Subcutaneous abdominal adipose tissue (tissue), 5 donors: ENCODE data around the gene SETX.
"Not testable (repeated sequence)": the region's sequence is repeated elsewhere in the genome, so short reads cannot be mapped to it uniquely, and the experiment has no call there.

Source experiments
- H3K27ac ChIP-seq: one replicate; pipeline ENCODE4 v1.7.0; 2013; ENCODE audit warnings: low read depth, mild to moderate bottlenecking, inconsistent platforms, low read length, moderate library complexity
- H3K27me3 ChIP-seq, 5 donors: one replicate each; pipeline ENCODE4 v1.7.0; 2013; ENCODE audit warnings: low read length in 5 of 5, inconsistent platforms in 1 of 5; ENCODE audit not compliant: control insufficient read depth in 5 of 5, insufficient read depth in 4 of 5
- H3K36me3 ChIP-seq, 5 donors: one replicate each; pipeline ENCODE4 v1.7.0; 2013; ENCODE audit warnings: low read length in 5 of 5; ENCODE audit not compliant: control insufficient read depth in 5 of 5, insufficient read depth in 5 of 5
- H3K4me1 ChIP-seq, 5 donors: one replicate each; pipeline ENCODE4 v1.7.0; 2013; ENCODE audit warnings: low read length in 5 of 5, mild to moderate bottlenecking in 3 of 5, moderate library complexity in 1 of 5; ENCODE audit not compliant: control insufficient read depth in 5 of 5, insufficient read depth in 5 of 5
- H3K4me3 ChIP-seq, 5 donors: one replicate each; pipeline ENCODE4 v1.7.0; 2013; ENCODE audit warnings: low read length in 5 of 5, low read depth in 1 of 5
- H3K9ac ChIP-seq, 5 donors: one replicate each; pipeline ENCODE4 v1.7.0; 2013; ENCODE audit warnings: low read length in 5 of 5, mild to moderate bottlenecking in 4 of 5, moderate library complexity in 3 of 5
- H3K9me3 ChIP-seq, 5 donors: one replicate each; pipeline ENCODE4 v1.7.0; 2013; ENCODE audit warnings: low read length in 5 of 5; ENCODE audit not compliant: control insufficient read depth in 5 of 5
- donor health status: healthy.
- donor health status: healthy.
- donor health status: healthy.
- donor health status: healthy.
- donor health status: healthy.

The SETX gene

DNA sequence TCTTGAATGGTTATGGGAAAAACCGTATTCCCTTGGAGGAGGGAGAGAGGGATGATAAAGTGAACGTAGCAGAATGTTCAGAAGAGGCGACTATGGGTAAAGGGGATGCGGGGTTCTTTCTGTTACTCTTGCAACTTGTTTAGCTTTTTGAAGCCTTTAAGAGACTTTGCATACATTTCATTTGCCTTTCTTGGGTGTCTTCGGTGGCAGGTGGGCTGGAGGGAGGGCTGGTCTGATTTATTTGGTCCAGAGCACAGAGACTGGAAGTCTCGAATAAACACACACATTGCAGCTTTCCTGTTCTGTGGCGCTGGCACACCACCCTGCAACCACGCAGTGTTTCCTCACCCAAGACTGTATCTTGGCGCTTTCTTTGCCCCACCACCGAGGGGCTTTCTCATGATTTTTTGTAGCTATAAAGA lies 28.7 kb upstream of the SETX start:
- Histone ChIP-seq H3K27me3 (no peaks in the 10 kb centered on the region), H3K4me3 (no peak overlapping the region), H3K9me3 (no peaks in the 10 kb centered on the region), H3K4me1 (peaks cover 0 to 5% (median 0%) of the 10 kb centered on the region in 5 donors), H3K36me3 (peaks cover 30 to 78% (median 58%) of the 10 kb centered on the region in 5 donors), H3K9ac (no peak overlapping the region), H3K27ac (no peak overlapping the region)

DNA sequence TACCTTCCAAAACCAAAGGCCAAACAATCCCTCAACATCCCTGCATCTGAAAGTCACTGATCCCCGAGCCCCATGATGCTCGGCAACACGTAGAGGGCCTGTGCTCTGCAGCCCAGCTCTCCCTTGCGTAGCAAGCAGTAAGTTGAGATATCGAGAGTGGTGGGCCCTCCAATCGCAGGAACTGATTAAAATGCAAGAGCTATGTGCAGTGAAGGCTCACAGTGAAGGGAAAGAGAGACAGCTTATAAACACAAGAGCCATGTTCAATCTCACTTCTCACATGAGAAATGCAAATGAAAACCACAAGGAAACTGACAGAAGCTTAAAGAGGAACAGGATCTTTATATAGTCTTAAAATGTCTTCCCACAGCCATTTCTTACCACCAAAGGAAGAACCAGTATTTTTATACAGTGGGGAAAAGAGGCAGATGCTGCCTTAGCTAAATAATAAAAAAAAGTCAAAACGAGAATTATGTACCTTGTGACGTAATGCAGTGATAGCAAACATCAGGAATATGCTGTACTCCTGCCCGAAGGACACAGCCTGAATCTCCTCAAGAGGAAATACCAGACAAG lies 27.3 kb upstream of the SETX start:
- no peaks in the 10 kb centered on the region for H3K9me3 ChIP-seq
- no peak overlapping the region for H3K9ac ChIP-seq
- H3K4me3 ChIP-seq = no peak overlapping the region
- H3K4me1 ChIP-seq = peaks cover 0 to 5% (median 0%) of the 10 kb centered on the region in 5 donors
- H3K27ac ChIP-seq = no peak overlapping the region
- H3K36me3 ChIP-seq = peaks cover 25 to 78% (median 62%) of the 10 kb centered on the region in 5 donors
- no peaks in the 10 kb centered on the region for H3K27me3 ChIP-seq

DNA sequence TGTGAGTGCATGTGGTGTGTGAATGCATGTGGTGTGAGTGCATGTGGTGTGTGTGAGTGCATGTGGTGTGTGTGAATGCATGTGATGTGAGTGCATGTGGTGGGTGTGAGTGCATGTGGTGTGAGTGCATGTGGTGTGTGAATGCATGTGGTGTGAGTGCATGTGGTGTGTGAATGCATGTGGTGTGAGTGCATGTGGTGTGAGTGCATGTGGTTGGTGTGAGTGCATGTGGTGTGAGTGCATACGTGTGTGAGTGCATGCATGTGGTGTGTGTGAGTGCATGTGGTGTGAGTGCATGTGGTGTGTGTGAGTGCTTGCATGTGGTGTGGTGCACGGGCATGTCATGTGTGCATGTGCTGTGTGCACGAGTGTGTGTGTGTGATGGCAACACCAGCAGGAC lies 23.6 kb upstream of the SETX start:
- H3K4me1 ChIP-seq, H3K9ac ChIP-seq, H3K27ac ChIP-seq, H3K4me3 ChIP-seq, H3K9me3 ChIP-seq, H3K27me3 ChIP-seq: not testable (repeated sequence)
- H3K36me3 ChIP-seq = peaks cover 15 to 61% (median 50%) of the 10 kb centered on the region in 5 donors

DNA sequence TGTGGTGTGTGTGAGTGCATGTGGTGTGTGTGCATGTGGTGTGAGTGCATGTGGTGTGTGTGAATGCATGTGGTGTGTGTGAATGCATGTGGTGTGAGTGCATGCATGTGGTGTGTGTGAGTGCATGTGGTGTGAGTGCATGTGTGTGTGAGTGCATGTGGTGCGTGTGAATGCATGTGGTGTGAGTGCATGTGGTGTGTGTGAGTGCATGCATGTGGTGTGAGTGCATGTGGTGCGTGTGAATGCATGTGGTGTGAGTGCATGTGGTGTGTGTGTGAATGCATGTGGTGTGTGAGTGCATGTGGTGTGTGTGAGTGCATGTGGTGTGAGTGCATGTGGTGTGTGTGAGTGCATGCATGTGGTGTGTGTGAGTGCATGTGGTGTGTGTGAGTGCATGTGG lies 23.0 kb upstream of the SETX start:
- H3K4me3 ChIP-seq, H3K9ac ChIP-seq, H3K27ac ChIP-seq, H3K9me3 ChIP-seq, H3K27me3 ChIP-seq: not testable (repeated sequence)
- Histone ChIP-seq H3K36me3 (peaks cover 15 to 56% (median 49%) of the 10 kb centered on the region in 5 donors), H3K4me1 (peaks cover 1 to 11% (median 6%) of the 10 kb centered on the region in 5 donors)

DNA sequence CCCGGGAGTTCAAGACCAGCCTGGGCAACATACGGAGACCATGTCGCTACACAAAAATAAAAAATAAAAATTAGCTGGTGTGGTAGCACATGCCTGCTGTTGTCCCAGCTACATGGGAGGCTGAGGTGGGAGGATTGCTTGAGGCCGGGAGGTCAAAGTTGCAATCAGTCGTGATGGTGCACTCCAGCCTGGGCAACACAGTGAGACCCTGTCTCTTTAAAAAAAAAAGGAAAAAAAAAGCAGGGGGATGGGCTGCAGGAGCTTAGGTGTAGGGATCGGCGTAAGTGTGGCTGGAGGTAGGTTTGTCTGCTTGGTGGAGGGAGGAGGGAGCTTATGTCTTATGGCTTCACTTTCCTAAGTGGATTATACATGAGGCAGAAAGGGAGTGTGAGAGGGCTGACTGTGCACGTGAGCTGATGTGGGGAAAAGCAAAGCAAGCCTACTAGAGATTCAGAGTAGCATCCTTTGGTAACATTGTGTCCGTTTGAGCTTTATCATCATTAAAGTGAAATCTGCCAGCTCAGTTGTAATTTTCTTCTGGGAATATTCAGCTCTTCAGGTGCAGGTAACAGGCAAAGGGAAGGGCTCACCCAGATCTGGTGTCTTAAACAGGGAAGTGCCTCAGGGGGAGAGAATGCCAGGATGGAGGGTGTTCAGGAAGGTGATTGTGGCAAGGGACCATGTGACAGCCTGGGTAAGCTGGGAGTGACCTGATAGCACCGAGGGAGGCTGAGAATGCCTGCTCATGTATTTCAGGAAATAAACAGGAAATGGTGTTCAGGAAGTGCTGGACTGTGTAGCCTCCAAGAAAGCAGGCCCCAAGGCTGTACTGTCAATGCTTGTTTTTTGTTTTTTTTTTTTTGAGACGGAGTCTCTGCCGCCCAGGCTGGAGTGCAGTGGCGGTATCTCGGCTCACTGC lies 17.6 kb upstream of the SETX start:
- Histone ChIP-seq H3K9me3 (no peaks in the 10 kb centered on the region), H3K4me3 (peak overlapping the region in 3 of 5 donors; percentile 2 to 47 (median 27)), H3K4me1 (peaks cover 2 to 26% (median 6%) of the 10 kb centered on the region in 5 donors), H3K27ac (peak overlapping the region; percentile 65), H3K27me3 (no peaks in the 10 kb centered on the region), H3K36me3 (peaks cover 4 to 25% (median 20%) of the 10 kb centered on the region in 5 donors), H3K9ac (peak overlapping the region in 2 of 5 donors; percentile 4 to 8)

DNA sequence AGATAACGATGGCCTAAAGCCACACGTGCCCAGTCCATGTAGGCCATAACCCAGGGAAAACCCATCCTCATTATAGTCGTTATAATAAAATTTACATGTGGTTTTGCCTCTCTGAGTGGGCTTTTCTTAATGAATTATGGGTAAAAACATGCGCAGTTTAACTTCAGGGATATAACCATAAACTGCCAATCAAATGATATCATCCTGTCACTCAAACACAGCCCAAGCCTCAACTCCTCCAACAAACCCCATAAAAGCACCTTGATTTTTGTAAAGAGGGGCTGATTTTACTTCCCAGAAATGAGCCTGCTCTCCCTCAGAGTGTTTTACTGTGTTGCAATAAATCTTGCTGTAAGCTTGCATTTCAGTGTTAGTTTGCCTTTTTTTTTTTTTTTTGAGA lies 15.8 kb upstream of the SETX start:
- Histone ChIP-seq H3K9me3 (no peaks in the 10 kb centered on the region), H3K4me1 (peaks cover 2 to 26% (median 6%) of the 10 kb centered on the region in 5 donors), H3K27ac (no peak overlapping the region), H3K27me3 (no peaks in the 10 kb centered on the region), H3K9ac (no peak overlapping the region), H3K4me3 (no peak overlapping the region), H3K36me3 (peaks cover 0 to 6% (median 2%) of the 10 kb centered on the region in 5 donors)

DNA sequence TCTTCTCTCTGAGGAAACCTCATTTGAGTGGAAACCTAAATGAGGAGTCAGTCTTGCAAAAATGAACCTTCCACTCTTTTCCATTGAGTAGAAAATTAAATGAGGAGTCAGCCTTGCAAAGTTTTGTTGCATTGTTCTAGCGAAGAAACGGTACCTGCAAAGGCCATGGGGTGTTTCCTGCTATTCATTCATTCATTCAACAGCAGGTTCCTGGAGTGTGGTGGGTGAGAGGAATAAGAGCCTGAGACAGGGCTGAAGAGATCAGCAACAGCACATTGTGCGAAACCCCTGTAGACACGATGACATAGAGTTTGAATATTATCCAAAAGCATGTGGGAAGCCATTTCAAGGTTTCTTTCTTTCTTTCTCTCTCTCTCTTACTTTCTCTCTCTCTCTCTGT lies 14.6 kb upstream of the SETX start:
- H3K9me3 ChIP-seq = no peaks in the 10 kb centered on the region
- no peaks in the 10 kb centered on the region for H3K36me3 ChIP-seq
- H3K4me3 ChIP-seq = no peak overlapping the region
- peaks cover 2 to 26% (median 6%) of the 10 kb centered on the region in 5 donors for H3K4me1 ChIP-seq
- no peaks in the 10 kb centered on the region for H3K27me3 ChIP-seq
- no peak overlapping the region for H3K9ac ChIP-seq
- H3K27ac ChIP-seq = no peak overlapping the region

DNA sequence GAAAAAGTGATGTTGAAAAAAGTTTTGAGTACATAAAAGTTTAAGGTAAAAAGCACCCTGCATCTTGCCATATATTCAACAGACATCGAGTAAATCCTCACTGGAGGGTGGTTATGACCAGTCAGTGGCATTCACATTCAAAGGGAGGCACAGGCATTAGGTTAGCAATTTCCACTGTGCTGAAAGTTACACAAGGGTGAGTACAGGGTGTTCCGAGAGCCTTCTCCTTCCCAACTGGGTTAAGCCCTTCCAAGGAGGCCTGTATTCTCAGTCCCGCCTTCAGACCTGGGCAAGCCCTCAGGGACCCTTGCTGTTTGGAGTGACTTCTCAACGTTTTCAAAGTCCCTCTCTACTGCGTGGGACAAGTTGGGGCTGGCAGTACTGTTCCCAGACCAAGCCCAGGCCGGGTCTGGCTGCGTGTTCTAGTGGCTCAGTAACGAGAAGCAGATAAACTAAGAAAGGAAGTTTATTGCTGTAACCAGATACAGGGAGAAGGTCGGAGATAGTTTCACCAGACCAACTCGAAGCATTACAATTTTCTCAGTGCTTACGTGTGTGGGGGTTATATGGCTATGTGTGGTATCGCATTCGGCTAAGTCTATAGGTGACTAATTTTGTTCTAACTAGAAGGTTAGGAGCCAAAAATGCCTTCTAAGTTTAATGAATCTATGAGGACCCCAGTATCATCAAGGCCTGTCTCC lies 13.0 kb upstream of the SETX start:
- H3K27ac ChIP-seq = no peak overlapping the region

DNA sequence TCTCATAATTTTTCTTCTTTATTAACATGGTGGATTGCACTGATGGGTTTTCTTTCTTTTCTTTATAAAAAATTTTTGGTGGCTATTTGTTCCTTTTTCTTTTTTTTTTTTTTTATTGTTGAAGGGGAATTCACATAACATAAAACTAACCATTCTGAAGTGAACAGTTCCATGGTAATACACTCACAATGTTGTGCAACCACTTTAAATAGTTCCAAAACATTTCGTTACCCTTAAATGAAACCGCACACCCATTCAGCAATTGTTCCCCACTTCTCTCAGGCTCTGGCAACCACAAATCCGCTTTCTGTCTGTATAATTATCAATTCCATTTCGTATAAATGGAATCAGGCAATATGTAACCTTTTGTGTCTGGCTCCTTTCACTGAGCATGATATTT lies 11.7 kb upstream of the SETX start:
- Histone ChIP-seq H3K9me3 (no peaks in the 10 kb centered on the region), H3K27ac (no peak overlapping the region), H3K4me3 (no peak overlapping the region), H3K36me3 (no peaks in the 10 kb centered on the region), H3K4me1 (peaks cover 0 to 5% (median 2%) of the 10 kb centered on the region in 5 donors), H3K27me3 (no peaks in the 10 kb centered on the region), H3K9ac (no peak overlapping the region)

More for the DNA sequence above, 13.0 kb upstream of the SETX start:
- Histone ChIP-seq H3K4me1 (peaks cover 0 to 18% (median 2%) of the 10 kb centered on the region in 5 donors), H3K9ac (no peak overlapping the region), H3K4me3 (no peak overlapping the region), H3K36me3 (no peaks in the 10 kb centered on the region), H3K9me3 (no peaks in the 10 kb centered on the region), H3K27me3 (no peaks in the 10 kb centered on the region)

DNA sequence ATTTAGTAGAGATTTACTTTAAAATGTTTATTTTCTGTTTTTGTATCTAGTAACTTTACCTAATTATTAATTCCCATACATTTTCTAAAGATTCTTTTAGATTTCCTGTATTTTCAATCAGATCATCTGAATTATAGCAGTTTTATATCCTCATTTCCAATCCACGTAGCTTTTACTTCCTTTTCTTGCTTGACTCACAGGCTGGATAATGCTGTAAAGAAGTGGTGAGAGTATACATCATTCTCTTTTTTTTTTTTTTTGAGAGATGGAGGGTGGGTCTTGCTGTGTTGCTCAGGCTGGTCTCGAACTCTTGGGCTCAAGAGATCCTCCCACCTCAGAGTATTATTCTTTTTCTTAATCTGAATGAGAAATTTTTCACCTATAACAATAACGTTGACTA lies 11.2 kb upstream of the SETX start:
- H3K9ac ChIP-seq = no peak overlapping the region
- H3K36me3 ChIP-seq = no peaks in the 10 kb centered on the region
- no peaks in the 10 kb centered on the region for H3K27me3 ChIP-seq
- no peaks in the 10 kb centered on the region for H3K9me3 ChIP-seq
- peaks cover 0 to 4% (median 0%) of the 10 kb centered on the region in 5 donors for H3K4me1 ChIP-seq
- no peak overlapping the region for H3K4me3 ChIP-seq
- no peak overlapping the region for H3K27ac ChIP-seq
